ENCODE results near the gene GSTM1. TPM values are rescaled to one million over a fixed set of nuclear protein-coding genes. Genes with fewer than 3 reads are reported as not detected.

The GSTM1 gene
- total RNA-seq, 4 donors from 2014 or later = 42.7 TPM; not detected in 3

- TF ChIP-seq CTCF (IDR thresholded peaks at IDR 0.05; ENCODE audit: low read depth) = no peak
These were observed 41.3 kb downstream of the GSTM1 start for GRCh38 chr1:109728870-109729269.

GRCh38 chr1:109730666-109731065 lies 43.0 kb downstream of the GSTM1 start:
- TF ChIP-seq CTCF (IDR thresholded peaks at IDR 0.05; ENCODE audit: low read depth) = no peak

GRCh38 chr1:109732390-109732881 lies 44.8 kb downstream of the GSTM1 start:
- TF ChIP-seq CTCF (IDR thresholded peaks at IDR 0.05; ENCODE audit: low read depth) = no peak

DNA sequence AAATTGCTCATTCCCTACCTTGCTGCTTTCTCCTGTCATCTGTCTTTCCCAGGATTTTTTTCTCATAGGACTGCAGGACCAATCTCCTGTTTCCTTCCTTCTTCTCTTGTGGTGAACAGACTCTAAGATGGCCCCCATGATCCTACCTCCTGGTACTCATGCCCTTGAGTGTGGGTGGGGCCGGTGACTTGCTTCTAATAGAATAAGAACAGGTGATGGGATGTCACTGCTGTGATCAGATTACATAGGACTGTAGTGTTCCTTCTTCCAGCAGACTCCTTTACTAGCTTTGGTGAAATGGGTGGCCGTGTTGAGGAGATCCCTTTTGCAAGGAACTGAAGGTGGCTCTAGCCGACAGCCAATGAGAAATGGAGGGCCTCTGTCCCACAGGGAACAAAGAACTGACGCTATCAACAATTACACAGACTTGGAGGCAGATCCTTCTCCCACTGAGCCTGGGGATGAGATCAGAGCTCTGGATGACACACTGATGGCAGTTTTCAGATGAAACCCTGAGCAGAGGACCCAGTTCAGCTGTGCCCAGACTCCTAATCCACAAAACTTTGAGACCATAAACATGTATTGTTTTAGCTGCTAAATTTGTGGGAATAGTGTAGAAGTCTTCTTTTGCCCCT lies 45.7 kb downstream of the GSTM1 start:
- TF ChIP-seq CTCF (IDR thresholded peaks at IDR 0.05; ENCODE audit: low read depth) = no peak

DNA sequence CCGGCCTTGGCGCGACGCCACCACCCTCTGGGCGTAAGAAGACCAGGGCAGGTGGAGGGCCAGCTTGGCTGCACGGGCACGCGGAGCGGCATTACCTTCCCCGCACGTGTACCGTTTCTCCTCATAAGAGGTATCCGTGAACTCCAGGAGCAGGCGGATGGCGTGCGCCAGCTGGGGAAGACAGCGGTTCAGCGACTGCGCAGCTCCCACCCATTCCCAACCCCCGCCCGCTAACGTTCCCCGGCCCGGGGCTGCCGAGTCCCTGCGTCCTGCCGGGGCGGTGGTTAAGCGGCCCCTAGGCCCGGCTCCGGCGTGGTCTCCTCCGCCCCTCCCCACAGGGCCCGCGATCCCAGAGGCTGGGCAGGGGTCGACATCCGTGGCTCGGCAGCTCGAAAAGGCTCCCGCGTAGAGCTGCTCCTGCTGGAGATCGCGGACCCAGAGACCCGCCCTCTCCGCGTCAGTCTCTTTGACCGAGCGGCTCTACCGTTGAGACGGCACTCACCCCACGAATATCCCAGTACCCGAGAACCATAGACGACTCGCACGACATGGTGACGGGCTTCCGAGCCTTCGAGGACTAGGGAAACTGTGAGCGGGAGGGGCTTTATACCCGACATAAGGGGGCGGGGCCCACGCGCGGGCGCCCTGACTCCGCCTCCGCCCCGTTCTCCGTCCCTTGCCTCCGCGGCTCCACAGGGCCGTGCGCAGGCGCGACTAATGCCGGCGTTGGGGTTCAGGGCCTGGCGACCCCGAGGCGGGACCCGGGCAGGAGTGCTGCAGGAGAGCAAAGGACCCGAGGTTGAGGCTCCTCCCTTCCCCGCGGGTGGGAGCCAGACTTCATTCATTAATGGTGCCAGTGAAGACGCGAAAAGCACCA lies 52.4 kb downstream of the GSTM1 start:
- TF ChIP-seq CTCF (IDR thresholded peaks at IDR 0.05; ENCODE audit: low read depth) = no peak

GRCh38 chr1:109740615-109741373 lies 53.2 kb downstream of the GSTM1 start, which contains the start of gene GSTM3:
Gene GSTM3 (minus strand): TSS chr1:109741038. CDS start chr1:109740287, 751 bp downstream.
- no peak for TF ChIP-seq CTCF (IDR thresholded peaks at IDR 0.05; ENCODE audit: low read depth)

Other genes with a start within 250 kb of the GSTM1 start
- gene SYPL2, start 221.3 kb upstream of the GSTM1 start, total RNA-seq = 1 to 10 TPM in 1 of 4 donors, under 1 TPM in 3; 0.22 to 1.3 (median 0.83) TPM
- 1 to 10 TPM; 2.4 to 3.1 (median 2.8) TPM for gene ATXN7L2, start 203.9 kb upstream of the GSTM1 start, total RNA-seq
- 1 to 10 TPM; 4.0 to 6.6 (median 5.5) TPM for gene CYB561D1, start 193.7 kb upstream of the GSTM1 start, total RNA-seq
- gene AMIGO1, start 178.1 kb upstream of the GSTM1 start, total RNA-seq = 1 to 10 TPM; 2.6 to 5.4 (median 3.4) TPM
- not detected for gene GPR61, start 147.9 kb upstream of the GSTM1 start, total RNA-seq
- 1 to 10 TPM; 5.7 to 9.1 (median 7.9) TPM for gene GNAI3, start 139.2 kb upstream of the GSTM1 start, total RNA-seq
- not detected for gene GNAT2, start 68.2 kb upstream of the GSTM1 start, total RNA-seq
- 10 to 100 TPM; 20.2 to 27.9 (median 25.3) TPM for gene AMPD2, start 68.0 kb upstream of the GSTM1 start, total RNA-seq
- 10 to 100 TPM; 16.7 to 35.0 (median 20.9) TPM for gene GSTM4, start 31.7 kb upstream of the GSTM1 start, total RNA-seq
- gene GSTM2, start 19.8 kb upstream of the GSTM1 start, total RNA-seq = 10 to 100 TPM; 38.0 to 87.8 (median 58.4) TPM
- gene GSTM5, start 24.4 kb downstream of the GSTM1 start, total RNA-seq = 1 to 10 TPM; 2.8 to 5.7 (median 3.5) TPM
- gene GSTM3, start 53.2 kb downstream of the GSTM1 start, total RNA-seq = 10 to 100 TPM; 38.2 to 62.8 (median 45.7) TPM
- not detected for gene EPS8L3, start 76.1 kb downstream of the GSTM1 start, total RNA-seq
- gene CSF1, start 223.0 kb downstream of the GSTM1 start, total RNA-seq = 100 to 1,000 TPM in 3 of 4 donors, 10 to 100 TPM in 1; 70.3 to 116 (median 106) TPM

All from subcutaneous adipose tissue (tissue), 4 donors.